ENCODE data around the gene MRPL33. TPM values are rescaled to one million over a fixed set of nuclear protein-coding genes. Genes with fewer than 3 reads are reported as not detected.
A peak's percentile ranks its signal among the peaks of the same experiment; 100 is the strongest.
"Not testable (repeated sequence)": the region's sequence is repeated elsewhere in the genome, so short reads cannot be mapped to it uniquely, and the experiment has no call there.

Gene MRPL33
- total RNA-seq, 4 donors from 2014 or later: 216 to 448 (median 360) TPM

DNA sequence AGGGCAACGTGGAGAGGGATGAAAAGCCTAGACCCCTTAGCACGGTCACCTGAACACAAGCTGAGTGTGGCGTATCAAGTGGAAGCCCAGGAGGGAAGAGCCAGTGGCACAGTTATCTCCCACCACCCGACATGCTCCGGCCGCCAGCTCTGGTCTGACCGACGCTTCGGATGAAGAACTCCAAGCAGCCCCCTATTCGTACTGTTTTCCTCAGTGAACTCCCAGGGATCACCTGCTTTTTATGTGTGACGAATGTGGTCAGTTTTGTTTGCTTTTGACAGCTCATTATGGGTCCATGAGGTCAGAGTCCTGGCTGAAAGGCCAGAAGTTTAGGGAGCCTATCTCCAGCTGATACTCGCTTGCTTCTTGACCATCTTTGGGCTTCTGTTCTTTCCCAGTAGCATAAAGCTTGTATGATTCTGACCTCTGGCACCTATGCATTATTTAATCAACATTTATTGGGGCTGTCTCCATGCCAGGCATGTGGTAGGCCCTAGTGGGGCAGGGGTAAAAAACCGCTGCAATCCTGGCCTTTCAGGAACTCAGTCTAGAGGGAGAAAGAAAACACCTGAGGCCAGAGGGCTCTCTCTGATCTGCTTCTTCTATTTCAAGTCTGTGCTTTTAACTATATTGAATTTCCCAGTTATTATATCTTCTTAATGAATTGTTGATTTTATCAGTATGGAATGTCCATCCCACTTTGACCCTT, 33.0 kb upstream of the MRPL33 start:
- no peak for ATAC-seq
- H3K27me3 ChIP-seq: no peaks in the 10 kb centered on the region
- H3K4me1 ChIP-seq: peaks cover 0 to 39% (median 11%) of the 10 kb centered on the region in 3 donors
- no peaks in the 10 kb centered on the region for H3K36me3 ChIP-seq
- no peaks in the 10 kb centered on the region for H3K9me3 ChIP-seq
- TF ChIP-seq, protein P1, sequence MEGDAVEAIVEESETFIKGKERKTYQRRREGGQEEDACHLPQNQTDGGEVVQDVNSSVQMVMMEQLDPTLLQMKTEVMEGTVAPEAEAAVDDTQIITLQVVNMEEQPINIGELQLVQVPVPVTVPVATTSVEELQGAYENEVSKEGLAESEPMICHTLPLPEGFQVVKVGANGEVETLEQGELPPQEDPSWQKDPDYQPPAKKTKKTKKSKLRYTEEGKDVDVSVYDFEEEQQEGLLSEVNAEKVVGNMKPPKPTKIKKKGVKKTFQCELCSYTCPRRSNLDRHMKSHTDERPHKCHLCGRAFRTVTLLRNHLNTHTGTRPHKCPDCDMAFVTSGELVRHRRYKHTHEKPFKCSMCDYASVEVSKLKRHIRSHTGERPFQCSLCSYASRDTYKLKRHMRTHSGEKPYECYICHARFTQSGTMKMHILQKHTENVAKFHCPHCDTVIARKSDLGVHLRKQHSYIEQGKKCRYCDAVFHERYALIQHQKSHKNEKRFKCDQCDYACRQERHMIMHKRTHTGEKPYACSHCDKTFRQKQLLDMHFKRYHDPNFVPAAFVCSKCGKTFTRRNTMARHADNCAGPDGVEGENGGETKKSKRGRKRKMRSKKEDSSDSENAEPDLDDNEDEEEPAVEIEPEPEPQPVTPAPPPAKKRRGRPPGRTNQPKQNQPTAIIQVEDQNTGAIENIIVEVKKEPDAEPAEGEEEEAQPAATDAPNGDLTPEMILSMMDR (IDR thresholded peaks at IDR 0.05): no peak
- TF ChIP-seq POLR2A (IDR thresholded peaks at IDR 0.05) (no peak), POLR2AphosphoS5 (IDR thresholded peaks at IDR 0.05) (no peak), EP300 (IDR thresholded peaks at IDR 0.05) (no peak)
- H3K4me3 ChIP-seq: no peak overlapping the region
- peak overlapping the region in 2 of 4 donors; percentile 61 to 84 for H3K27ac ChIP-seq
- WGBS, 2 donors (ENCODE audit: low coverage in 1 of 2): 86 to 93% methylated on average over 3 to 11 of the region's 13 CpGs

DNA sequence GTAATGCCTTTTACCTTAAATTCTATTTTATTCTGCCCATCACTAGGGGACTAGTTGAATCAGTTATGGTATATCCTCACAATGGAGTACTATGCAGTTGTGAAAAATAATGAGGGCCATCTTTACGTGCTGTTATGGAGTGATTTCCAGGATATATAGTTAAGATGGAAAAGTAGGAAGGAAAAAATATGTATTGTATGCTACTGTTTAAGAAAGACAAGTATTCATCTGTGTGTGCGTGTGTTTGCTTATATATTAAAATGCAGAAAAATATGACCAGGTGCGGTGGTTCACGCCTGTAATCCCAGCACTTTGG, 32.5 kb upstream of the MRPL33 start:
- no peaks in the 10 kb centered on the region for H3K27me3 ChIP-seq
- WGBS, 2 donors (ENCODE audit: low coverage in 1 of 2): 89 to 94% methylated on average over 3 to 4 of the region's 4 CpGs
- no peak for ATAC-seq
- no peaks in the 10 kb centered on the region for H3K9me3 ChIP-seq
- no peak for TF ChIP-seq EP300 (IDR thresholded peaks at IDR 0.05)
- no peak for TF ChIP-seq POLR2AphosphoS5 (IDR thresholded peaks at IDR 0.05)
- TF ChIP-seq, protein P1 (IDR thresholded peaks at IDR 0.05): no peak
- TF ChIP-seq POLR2A (IDR thresholded peaks at IDR 0.05): no peak
- H3K27ac ChIP-seq: no peak overlapping the region
- H3K4me1 ChIP-seq: peaks cover 0 to 39% (median 11%) of the 10 kb centered on the region in 3 donors
- no peak overlapping the region for H3K4me3 ChIP-seq
- no peaks in the 10 kb centered on the region for H3K36me3 ChIP-seq

DNA sequence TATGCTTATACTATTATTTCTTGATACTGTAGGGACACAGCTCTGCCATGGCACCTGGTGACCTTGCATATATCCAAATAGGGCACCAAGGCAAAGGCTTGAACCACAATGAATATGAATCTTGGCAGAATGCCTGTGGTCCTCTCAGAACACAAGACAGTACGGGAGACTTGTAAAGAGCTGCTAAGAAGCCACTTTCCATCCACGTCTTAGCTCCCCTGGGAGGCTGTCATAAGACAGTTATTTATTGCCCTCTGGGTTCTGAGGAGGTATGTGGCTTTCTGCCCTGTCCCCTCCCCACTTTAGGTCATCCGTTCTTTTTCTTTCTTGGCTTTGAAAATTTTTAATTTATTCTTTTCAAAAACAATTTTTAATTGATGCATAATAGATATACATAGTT, 29.8 kb upstream of the MRPL33 start:
- ATAC-seq: no peak
- WGBS, 2 donors (ENCODE audit: low coverage in 1 of 2): 56 to 67% methylated on average over 2 to 3 of the region's 3 CpGs
- Histone ChIP-seq H3K27ac (no peak overlapping the region), H3K27me3 (no peaks in the 10 kb centered on the region), H3K4me3 (no peak overlapping the region), H3K4me1 (peaks cover 0 to 17% (median 0%) of the 10 kb centered on the region in 3 donors), H3K9me3 (no peaks in the 10 kb centered on the region), H3K36me3 (no peaks in the 10 kb centered on the region)
- TF ChIP-seq POLR2AphosphoS5 (IDR thresholded peaks at IDR 0.05): no peak
- no peak for TF ChIP-seq POLR2A (IDR thresholded peaks at IDR 0.05)
- TF ChIP-seq, protein P1 (IDR thresholded peaks at IDR 0.05): no peak
- no peak for TF ChIP-seq EP300 (IDR thresholded peaks at IDR 0.05)

DNA sequence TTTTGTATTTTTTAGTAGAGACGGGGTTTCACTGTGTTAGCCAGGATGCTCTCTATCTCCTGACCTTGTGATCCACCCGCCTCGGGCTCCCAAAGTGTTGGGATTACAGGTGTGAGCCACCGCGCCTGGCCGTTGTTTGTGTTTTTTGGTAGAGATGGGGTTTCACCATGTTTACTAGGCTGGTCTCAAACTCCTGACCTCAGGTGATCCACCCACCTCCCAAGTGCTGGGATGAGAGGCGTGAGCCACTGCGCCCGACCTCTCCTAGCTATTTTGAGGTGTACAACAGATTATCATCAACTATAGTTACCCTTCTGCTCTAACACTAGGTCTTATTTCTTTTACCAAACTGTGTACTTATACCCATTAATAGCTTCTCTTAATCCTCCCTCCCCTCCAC, 28.9 kb upstream of the MRPL33 start:
- H3K4me3 ChIP-seq: no peak overlapping the region
- ATAC-seq: no peak
- no peaks in the 10 kb centered on the region for H3K27me3 ChIP-seq
- H3K27ac ChIP-seq: no peak overlapping the region
- TF ChIP-seq EP300 (IDR thresholded peaks at IDR 0.05) (no peak), POLR2AphosphoS5 (IDR thresholded peaks at IDR 0.05) (no peak), POLR2A (IDR thresholded peaks at IDR 0.05) (no peak)
- TF ChIP-seq, protein P1 (IDR thresholded peaks at IDR 0.05): no peak
- WGBS, 2 donors (ENCODE audit: low coverage in 1 of 2): 90 to 100% methylated on average over 1 to 9 of the region's 9 CpGs
- H3K4me1 ChIP-seq: peaks cover 0 to 8% (median 0%) of the 10 kb centered on the region in 3 donors
- no peaks in the 10 kb centered on the region for H3K36me3 ChIP-seq
- no peaks in the 10 kb centered on the region for H3K9me3 ChIP-seq

DNA sequence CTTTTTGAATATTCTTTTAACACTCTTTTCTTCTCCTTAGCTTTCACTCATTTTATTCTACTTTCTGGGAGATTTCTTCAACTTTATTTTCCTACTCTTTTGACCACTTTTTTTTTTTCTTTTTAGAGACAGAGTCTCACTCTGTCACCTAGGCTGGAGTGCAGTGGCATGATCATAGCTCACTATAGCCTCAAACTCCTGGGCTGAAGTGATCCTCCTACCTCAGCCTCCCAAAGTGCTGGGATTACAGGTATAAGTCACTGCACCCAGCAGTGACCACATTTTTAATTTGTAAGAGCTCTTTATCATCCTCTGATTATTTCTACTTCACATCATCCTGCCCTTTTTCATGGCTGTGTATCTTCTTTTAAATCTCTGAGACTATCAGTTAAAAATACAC, 26.0 kb upstream of the MRPL33 start:
- not testable (repeated sequence) for H3K27ac ChIP-seq, H3K27me3 ChIP-seq, H3K9me3 ChIP-seq, ATAC-seq, H3K36me3 ChIP-seq, H3K4me1 ChIP-seq, H3K4me3 ChIP-seq

Data from gastroesophageal sphincter (tissue), 4 donors.